HEK293 (cell line): ENCODE results near the gene NOD2.

ENCODE experiments used
- CTCF ChIA-PET: fragments of 350-600 bp; formaldehyde crosslinking; extraction: SDS; loops from one replicate; lab custom pipeline; 2021; ENCODE audit warnings: antibody characterized with exemption; lab: Yijun Ruan, JAX
- POLR2A ChIA-PET: fragments of 300-600 bp; formaldehyde crosslinking; extraction: SDS; loops from one replicate; lab custom pipeline; 2020; ENCODE audit warnings: antibody characterized with exemption, inconsistent platforms; lab: Yijun Ruan, JAX
- H3K27ac ChIP-seq: fragments of 200-500 bp; sonication (Bioruptor generic); 2 replicates; pipeline ENCODE4 v1.5.1; 2014; ENCODE audit warnings: low read depth, low read length, control low read depth, inconsistent platforms; ENCODE audit errors: extremely low read depth
- H3K36me3 ChIP-seq, 2 experiments: fragments of 200-500 bp in 1 of 2; sonication (Bioruptor generic) in 1 of 2; 1 replicate in 1 of 2; 2 replicates in 1 of 2; pipeline ENCODE4 v1.5.1; 2014 to 2017; ENCODE audit warnings: inconsistent platforms in 2 of 2, low read length in 2 of 2; ENCODE audit not compliant: control insufficient read depth in 2 of 2, insufficient read depth in 1 of 2
- H3K4me1 ChIP-seq: fragments of 200-500 bp; sonication (Bioruptor generic); 2 replicates; pipeline ENCODE4 v1.5.1; 2014; ENCODE audit warnings: mild to moderate bottlenecking, low read length, inconsistent platforms; ENCODE audit not compliant: control insufficient read depth, insufficient read depth
- H3K4me3 ChIP-seq: 2 replicates; pipeline ENCODE4 v1.5.1; 2011; ENCODE audit warnings: low read depth, mild to moderate bottlenecking, control low read depth, low read length, moderate library complexity
- H3K9me3 ChIP-seq: fragments of 200-500 bp; sonication (Bioruptor generic); 2 replicates; pipeline ENCODE4 v1.5.1; 2014; ENCODE audit warnings: low read depth, low read length, inconsistent platforms; ENCODE audit not compliant: control insufficient read depth, insufficient read depth
- EGR2 ChIP-seq: fragments of 450-650 bp; formaldehyde crosslinking; IDR thresholded peaks from 2 replicates; pipeline ENCODE4 v1.5.1; 2016; ENCODE audit warnings: low read depth, missing biosample characterization, missing genetic modification characterization
- GLIS1 ChIP-seq: fragments of 450-650 bp; formaldehyde crosslinking; IDR thresholded peaks from 2 replicates; pipeline ENCODE4 v1.5.1; 2016; ENCODE audit warnings: missing biosample characterization, missing genetic modification characterization
- GLIS2 ChIP-seq: fragments of 450-650 bp; formaldehyde crosslinking; IDR thresholded peaks from 2 replicates; pipeline ENCODE4 v1.5.1; 2016; ENCODE audit warnings: missing biosample characterization, missing genetic modification characterization
- HOXC10 ChIP-seq: sonication (generic); formaldehyde crosslinking; IDR thresholded peaks from 2 replicates; pipeline ENCODE4 v1.8.1; 2023; ENCODE audit warnings: mild to moderate bottlenecking, missing genetic modification reagents
- WT1 ChIP-seq: fragments of 450-650 bp; formaldehyde crosslinking; IDR thresholded peaks from 2 replicates; pipeline ENCODE4 v1.5.1; 2016; ENCODE audit warnings: missing biosample characterization, missing genetic modification characterization
- ZBTB1 ChIP-seq: fragments of 450-650 bp; formaldehyde crosslinking; IDR thresholded peaks from 2 replicates; pipeline ENCODE4 v1.5.1; 2016; ENCODE audit warnings: missing biosample characterization, missing genetic modification characterization
- ZNF114 ChIP-seq: fragments of 450-650 bp; formaldehyde crosslinking; IDR thresholded peaks from 2 replicates; pipeline ENCODE4 v1.5.0; 2017; ENCODE audit warnings: missing biosample characterization, missing genetic modification characterization
- ZNF138 ChIP-seq: fragments of 450-650 bp; formaldehyde crosslinking; IDR thresholded peaks from 2 replicates; pipeline ENCODE4 v1.5.1; 2016; ENCODE audit warnings: missing biosample characterization, missing genetic modification characterization, borderline replicate concordance
- ZNF184 ChIP-seq: fragments of 450-650 bp; IDR thresholded peaks from 2 replicates; pipeline ENCODE4 v1.5.1; 2018; ENCODE audit warnings: missing biosample characterization, mild to moderate bottlenecking, missing genetic modification characterization
- ZNF202 ChIP-seq: fragments of 450-650 bp; formaldehyde crosslinking; IDR thresholded peaks from 2 replicates; pipeline ENCODE4 v1.5.1; 2016; ENCODE audit warnings: missing biosample characterization, missing genetic modification characterization, borderline replicate concordance
- ZNF214 ChIP-seq: fragments of 450-650 bp; formaldehyde crosslinking; IDR thresholded peaks from 2 replicates; pipeline ENCODE4 v1.5.1; 2017; ENCODE audit warnings: missing biosample characterization, mild to moderate bottlenecking, missing genetic modification characterization, borderline replicate concordance
- ZNF354C ChIP-seq: fragments of 450-650 bp; formaldehyde crosslinking; IDR thresholded peaks from 2 replicates; pipeline ENCODE4 v1.5.1; 2016; ENCODE audit warnings: missing biosample characterization, missing genetic modification characterization, low read depth, borderline replicate concordance
- ZNF404 ChIP-seq: fragments of 450-650 bp; formaldehyde crosslinking; IDR thresholded peaks from 2 replicates; pipeline ENCODE4 v1.5.1; 2017; ENCODE audit warnings: missing biosample characterization, missing genetic modification characterization
- ZNF510 ChIP-seq: fragments of 450-650 bp; formaldehyde crosslinking; IDR thresholded peaks from 2 replicates; pipeline ENCODE4 v1.5.1; 2018; ENCODE audit warnings: mild to moderate bottlenecking, missing genetic modification characterization, missing biosample characterization; ENCODE audit not compliant: insufficient replicate concordance
- ZNF549 ChIP-seq: fragments of 450-650 bp; IDR thresholded peaks from 2 replicates; pipeline ENCODE4 v1.5.1; 2018; ENCODE audit warnings: missing biosample characterization, missing genetic modification characterization, mild to moderate bottlenecking, inconsistent platforms, moderate library complexity
- ZNF658 ChIP-seq: fragments of 450-650 bp; formaldehyde crosslinking; IDR thresholded peaks from 2 replicates; pipeline ENCODE4; 2016; ENCODE audit warnings: missing biosample characterization, missing genetic modification characterization
- ZNF670 ChIP-seq: fragments of 450-650 bp; formaldehyde crosslinking; IDR thresholded peaks from 2 replicates; pipeline ENCODE4 v1.5.1; 2016; ENCODE audit warnings: missing biosample characterization, missing genetic modification characterization, low read depth
- ZXDB ChIP-seq: fragments of 450-650 bp; formaldehyde crosslinking; IDR thresholded peaks from 2 replicates; pipeline ENCODE4 v1.5.1; 2016; ENCODE audit warnings: missing biosample characterization, missing genetic modification characterization
- TF ChIP-seq, protein P1 (sequence below): fragments of 450-650 bp; formaldehyde crosslinking; IDR thresholded peaks from 2 replicates; pipeline ENCODE4 v1.5.1; 2016; ENCODE audit warnings: missing biosample characterization, missing genetic modification characterization, low read depth
- TF ChIP-seq, protein P2 (sequence below): fragments of 450-650 bp; formaldehyde crosslinking; IDR thresholded peaks from 2 replicates; pipeline ENCODE4 v1.5.1; 2016; ENCODE audit warnings: missing biosample characterization, missing genetic modification characterization
- TF ChIP-seq, protein P3 (sequence below): fragments of 450-650 bp; formaldehyde crosslinking; IDR thresholded peaks from 2 replicates; pipeline ENCODE4 v1.5.1; 2016; ENCODE audit warnings: missing biosample characterization, missing genetic modification characterization
- TF ChIP-seq, protein P4 (sequence below): fragments of 450-650 bp; formaldehyde crosslinking; IDR thresholded peaks from 2 replicates; pipeline ENCODE4 v1.5.1; 2017; ENCODE audit warnings: missing biosample characterization, missing genetic modification characterization

The NOD2 gene

DNA sequence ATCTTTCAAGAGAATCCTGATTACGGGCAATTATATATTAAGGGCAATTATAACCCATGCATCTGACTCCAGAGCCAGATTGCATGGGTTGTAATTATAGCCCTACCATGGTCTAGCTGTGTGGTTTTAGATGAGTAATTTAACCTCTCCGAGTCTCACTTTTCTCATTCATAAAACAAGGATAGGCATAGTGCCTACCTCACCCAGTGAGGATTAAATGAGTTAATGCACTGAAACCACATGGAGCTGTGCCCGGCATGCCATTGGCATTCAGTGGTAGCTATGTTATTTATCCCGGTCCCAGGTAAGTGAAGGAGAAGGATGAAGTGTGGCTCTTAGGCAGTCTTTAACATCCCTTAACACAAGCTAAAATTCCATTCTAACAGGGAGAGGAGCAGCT, 18.6 kb upstream of the NOD2 start (continued):
- TF ChIP-seq, protein P1, sequence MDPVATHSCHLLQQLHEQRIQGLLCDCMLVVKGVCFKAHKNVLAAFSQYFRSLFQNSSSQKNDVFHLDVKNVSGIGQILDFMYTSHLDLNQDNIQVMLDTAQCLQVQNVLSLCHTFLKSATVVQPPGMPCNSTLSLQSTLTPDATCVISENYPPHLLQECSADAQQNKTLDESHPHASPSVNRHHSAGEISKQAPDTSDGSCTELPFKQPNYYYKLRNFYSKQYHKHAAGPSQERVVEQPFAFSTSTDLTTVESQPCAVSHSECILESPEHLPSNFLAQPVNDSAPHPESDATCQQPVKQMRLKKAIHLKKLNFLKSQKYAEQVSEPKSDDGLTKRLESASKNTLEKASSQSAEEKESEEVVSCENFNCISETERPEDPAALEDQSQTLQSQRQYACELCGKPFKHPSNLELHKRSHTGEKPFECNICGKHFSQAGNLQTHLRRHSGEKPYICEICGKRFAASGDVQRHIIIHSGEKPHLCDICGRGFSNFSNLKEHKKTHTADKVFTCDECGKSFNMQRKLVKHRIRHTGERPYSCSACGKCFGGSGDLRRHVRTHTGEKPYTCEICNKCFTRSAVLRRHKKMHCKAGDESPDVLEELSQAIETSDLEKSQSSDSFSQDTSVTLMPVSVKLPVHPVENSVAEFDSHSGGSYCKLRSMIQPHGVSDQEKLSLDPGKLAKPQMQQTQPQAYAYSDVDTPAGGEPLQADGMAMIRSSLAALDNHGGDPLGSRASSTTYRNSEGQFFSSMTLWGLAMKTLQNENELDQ (tag by site-specific recombination) = no peak
- TF ChIP-seq ZNF670 (tag by site-specific recombination) (no peak), WT1 (tag by site-specific recombination) (no peak), GLIS1 (tag by site-specific recombination) (no peak), HOXC10 (no peak), ZXDB (tag by site-specific recombination) (no peak), ZNF549 (no peak), ZBTB1 (tag by site-specific recombination) (no peak)
- TF ChIP-seq, protein P2, sequence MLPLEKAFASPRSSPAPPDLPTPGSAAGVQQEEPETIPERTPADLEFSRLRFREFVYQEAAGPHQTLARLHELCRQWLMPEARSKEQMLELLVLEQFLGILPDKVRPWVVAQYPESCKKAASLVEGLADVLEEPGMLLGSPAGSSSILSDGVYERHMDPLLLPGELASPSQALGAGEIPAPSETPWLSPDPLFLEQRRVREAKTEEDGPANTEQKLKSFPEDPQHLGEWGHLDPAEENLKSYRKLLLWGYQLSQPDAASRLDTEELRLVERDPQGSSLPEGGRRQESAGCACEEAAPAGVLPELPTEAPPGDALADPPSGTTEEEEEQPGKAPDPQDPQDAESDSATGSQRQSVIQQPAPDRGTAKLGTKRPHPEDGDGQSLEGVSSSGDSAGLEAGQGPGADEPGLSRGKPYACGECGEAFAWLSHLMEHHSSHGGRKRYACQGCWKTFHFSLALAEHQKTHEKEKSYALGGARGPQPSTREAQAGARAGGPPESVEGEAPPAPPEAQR (tag by site-specific recombination) = no peak

DNA sequence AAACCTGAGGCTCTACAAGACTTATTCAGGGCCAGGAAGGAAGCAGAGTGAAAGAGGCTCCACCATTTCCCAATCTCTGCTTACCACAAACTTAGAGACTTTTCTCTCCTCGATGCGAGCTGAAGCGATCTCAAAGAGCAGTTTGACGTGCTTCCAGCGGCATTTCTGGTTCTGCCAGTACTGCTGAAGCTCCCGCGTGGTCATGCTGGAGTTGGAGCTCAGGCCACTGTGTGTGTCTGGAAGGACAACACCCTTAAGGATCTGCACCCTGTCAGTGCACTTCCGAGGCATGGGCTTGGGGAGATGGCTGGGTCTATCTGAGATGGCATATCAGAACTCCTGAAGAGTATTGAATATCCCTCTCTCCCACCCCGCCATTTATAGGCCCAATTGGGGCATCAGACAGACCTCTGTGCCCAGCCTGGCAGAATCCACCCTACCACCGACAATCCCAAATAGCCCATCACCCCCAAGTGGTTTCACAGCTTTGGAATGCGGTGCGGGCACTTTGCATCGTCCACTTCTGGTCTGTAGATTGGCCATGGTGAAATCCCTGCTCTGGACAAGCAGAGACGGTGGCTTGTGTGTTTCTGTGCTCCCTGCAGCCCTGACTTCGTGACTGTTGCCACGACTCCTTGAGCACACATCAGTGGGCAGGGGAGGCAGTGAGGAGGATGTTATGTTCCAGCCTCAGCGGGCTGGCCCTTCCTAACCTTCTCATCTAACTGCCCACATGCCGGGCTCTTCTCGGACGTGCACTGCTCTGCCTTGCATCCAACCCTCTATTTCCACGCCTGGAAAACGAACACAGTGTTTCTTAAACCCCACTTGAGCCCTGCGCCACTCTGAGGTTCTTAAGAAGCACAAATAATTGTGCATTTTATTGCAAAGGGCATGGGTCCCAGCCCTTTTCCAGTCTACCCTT, 17.5 kb upstream of the NOD2 start:
- CTCF ChIA-PET = interaction anchor here (1.0 to 7.1 kb wide), 4 partner anchors 10 to 131 kb away, joined by 3 to 39 read pairs (median 9); no protein-coding TSS in a partner anchor
- no peaks in the 10 kb centered on the region for H3K36me3 ChIP-seq
- H3K27ac ChIP-seq = no peak overlapping the region
- TF ChIP-seq ZNF670 (tag by site-specific recombination) (no peak), ZNF214 (tag by site-specific recombination) (no peak), ZNF510 (tag by site-specific recombination) (no peak), ZNF658 (tag by site-specific recombination) (no peak), ZNF404 (tag by site-specific recombination) (no peak), GLIS2 (tag by site-specific recombination) (no peak)
- TF ChIP-seq, all 188 proteins: peak for 0
- Histone ChIP-seq H3K9me3 (no peaks in the 10 kb centered on the region), H3K4me3 (no peak overlapping the region), H3K4me1 (no peaks in the 10 kb centered on the region)
- POLR2A ChIA-PET = no interaction called here

DNA sequence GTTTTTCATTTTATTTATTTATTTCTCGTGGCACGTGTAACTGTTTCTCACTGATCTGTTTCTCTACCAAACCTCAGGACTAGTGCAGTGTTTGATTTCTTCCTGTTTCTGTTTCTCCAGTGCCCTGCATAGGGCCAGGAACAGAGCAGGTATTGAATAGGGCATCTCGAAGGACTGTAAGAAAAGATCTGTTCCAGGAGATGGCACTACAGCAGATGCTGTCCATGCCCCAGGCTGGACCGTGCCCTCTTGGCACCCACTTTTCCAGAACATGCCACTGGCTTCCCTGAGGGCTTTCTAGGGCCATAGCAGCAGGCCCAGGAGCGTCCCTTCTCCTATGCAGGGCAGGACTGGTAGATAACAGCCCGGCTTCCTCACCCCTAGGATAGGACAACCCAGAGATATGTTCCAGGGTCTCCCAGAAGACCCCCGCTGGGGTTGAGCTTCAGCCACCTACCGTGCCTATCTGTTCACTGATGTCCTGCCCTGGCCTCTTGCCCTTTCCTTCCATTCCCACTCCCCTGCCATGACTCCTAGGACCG, 16.7 kb upstream of the NOD2 start:
- Histone ChIP-seq H3K4me3 (no peak overlapping the region), H3K4me1 (no peaks in the 10 kb centered on the region), H3K9me3 (no peaks in the 10 kb centered on the region), H3K36me3 (no peaks in the 10 kb centered on the region), H3K27ac (no peak overlapping the region)
- TF ChIP-seq, protein P3, sequence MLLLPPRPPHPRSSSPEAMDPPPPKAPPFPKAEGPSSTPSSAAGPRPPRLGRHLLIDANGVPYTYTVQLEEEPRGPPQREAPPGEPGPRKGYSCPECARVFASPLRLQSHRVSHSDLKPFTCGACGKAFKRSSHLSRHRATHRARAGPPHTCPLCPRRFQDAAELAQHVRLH = no peak
- TF ChIP-seq ZNF354C (no peak), WT1 (tag by site-specific recombination) (no peak), ZNF138 (tag by site-specific recombination) (no peak), ZNF184 (tag by site-specific recombination) (no peak), ZNF549 (no peak), ZNF114 (tag by site-specific recombination) (no peak), EGR2 (tag by site-specific recombination) (no peak), ZNF202 (tag by site-specific recombination) (no peak)
- TF ChIP-seq, protein P4, sequence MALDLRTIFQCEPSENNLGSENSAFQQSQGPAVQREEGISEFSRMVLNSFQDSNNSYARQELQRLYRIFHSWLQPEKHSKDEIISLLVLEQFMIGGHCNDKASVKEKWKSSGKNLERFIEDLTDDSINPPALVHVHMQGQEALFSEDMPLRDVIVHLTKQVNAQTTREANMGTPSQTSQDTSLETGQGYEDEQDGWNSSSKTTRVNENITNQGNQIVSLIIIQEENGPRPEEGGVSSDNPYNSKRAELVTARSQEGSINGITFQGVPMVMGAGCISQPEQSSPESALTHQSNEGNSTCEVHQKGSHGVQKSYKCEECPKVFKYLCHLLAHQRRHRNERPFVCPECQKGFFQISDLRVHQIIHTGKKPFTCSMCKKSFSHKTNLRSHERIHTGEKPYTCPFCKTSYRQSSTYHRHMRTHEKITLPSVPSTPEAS (tag by site-specific recombination) = no peak
- CTCF ChIA-PET = interaction anchor here (1.0 to 7.1 kb wide), 5 partner anchors 8 to 130 kb away, joined by 3 to 39 read pairs (median 5); no protein-coding TSS in a partner anchor
- POLR2A ChIA-PET = no interaction called here
